HG03432 (cell line): ENCODE measurements around the gene PRR5L.
"Not testable (repeated sequence)": the region's sequence is repeated elsewhere in the genome, so short reads cannot be mapped to it uniquely, and the experiment has no call there.

Experiments used
- ATAC-seq: cut with Tn5 transposase; IDR thresholded peaks from one replicate; pipeline ENCODE4 v1.9.1; 2021; ENCODE audit warnings: mild to moderate bottlenecking, moderate library complexity; ENCODE audit not compliant: unreplicated experiment

Gene PRR5L

DNA sequence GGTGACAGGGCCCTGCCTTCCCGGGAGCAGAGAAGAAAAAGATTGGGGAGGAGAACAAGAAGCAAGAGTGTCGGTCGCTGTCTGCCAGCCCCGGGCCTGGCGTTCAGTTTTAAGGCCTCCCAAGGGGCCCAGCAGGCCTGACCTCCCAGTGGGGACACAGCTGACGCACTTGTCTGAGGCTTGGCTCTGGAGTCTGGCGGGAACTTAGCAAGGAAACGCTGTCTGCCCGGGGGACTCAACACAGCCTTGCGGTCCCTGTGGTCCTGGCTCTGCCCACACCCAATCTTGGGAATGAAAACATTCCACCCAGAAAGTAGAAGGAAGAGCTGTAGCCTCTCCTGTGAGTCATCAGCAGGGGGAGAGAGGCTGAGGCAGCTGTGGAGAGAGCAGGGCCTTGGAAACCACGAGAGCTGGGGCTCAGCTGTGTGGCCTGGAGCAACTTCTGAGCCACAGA lies 159.6 kb downstream of the PRR5L start:
- no peak for ATAC-seq

DNA sequence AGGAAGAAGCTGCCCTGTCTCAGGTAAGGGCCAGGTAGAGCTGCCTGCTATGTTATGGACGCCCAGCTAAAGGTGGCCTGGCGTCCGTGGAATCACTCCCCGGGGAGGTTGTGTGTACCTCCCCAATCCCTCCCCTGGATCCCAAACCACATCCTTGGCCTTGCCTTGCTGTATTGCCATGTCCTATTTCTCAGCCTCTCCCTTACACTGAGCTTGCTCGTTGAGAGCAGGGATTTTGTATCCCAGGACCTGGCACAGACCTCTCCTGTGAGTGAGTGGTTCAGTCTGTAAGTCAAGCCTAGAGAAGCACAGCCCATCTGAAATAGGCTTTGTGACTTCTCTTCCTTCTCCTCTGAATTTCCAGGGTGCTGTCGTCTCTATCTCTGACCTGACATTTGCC lies 160.1 kb downstream of the PRR5L start:
- no peak for ATAC-seq

DNA sequence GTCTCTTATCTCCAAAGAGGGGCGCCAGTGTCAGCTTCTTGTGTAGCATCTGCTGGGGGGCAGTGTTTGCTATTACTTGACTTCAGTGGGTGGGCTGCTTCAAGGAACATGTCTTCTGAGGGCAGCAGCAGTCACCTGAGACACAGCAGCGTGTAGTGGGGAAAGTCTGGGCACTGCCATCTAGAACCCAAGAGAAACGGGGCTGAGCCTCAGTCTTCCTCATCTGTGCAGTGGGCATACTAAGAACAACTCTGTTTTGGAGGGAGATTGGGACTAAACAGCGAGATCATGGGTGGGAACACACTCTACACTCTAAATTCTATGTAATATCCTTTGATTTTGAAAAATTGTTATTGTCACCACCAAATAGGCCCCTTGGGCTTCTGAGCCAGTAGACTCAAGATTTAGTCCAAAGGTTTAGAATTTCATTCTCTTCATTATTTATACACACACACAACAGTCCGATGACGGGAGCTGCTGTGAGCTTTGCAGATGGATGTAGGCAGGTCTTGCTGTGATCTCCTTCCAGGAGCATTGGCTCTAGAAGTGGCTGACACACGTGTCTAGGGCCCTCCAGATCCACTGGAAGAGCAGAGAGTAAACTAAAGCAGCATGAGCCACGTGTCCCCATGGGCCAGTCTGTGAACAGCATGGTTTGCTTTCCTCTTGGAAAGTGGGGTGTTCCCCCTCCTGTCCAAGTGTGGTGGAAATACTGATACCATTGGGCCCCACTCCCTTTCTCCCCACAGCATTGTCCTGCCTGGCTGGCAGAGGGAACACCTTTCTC lies 162.2 kb downstream of the PRR5L start:
- no peak for ATAC-seq

DNA sequence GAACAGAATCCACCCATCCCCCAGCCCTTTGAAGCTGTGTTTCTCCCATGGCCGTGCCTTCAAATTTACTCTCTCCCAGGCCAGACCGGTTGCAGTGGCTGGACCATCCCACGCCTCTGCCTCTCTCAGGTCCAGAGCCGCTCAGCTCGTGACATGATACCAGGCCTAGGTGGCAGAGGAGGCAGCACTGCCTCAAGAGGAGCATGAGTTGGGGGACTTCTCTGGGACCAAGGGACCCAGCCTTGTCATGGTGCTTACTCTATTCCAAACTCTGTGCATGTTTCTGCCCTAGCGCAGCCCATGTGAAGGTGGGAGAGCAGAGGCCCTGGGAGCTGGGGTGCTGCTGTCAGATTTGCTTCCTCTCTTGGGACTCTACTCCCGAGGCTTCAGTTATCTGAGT lies 163.0 kb downstream of the PRR5L start:
- ATAC-seq: no peak

DNA sequence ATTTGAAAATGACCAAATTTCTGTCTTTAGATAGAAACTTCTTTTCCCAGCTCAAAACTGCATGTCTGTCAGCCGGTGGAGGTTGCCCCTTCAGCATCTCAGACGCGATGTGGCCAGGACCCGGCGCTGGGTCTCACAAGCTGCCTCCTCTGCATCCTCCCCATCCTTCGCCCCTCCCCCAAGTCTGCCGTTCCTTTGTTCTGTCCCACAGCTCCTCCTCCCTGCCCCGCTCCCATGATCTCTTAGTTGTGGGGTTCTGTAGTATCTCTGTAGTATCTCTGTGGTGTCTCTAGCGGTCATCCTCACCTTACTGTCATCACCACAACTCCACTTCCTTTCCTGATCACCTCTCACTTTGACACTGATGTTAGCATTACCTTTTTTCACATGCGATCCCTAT lies 164.1 kb downstream of the PRR5L start:
- ATAC-seq: no peak

DNA sequence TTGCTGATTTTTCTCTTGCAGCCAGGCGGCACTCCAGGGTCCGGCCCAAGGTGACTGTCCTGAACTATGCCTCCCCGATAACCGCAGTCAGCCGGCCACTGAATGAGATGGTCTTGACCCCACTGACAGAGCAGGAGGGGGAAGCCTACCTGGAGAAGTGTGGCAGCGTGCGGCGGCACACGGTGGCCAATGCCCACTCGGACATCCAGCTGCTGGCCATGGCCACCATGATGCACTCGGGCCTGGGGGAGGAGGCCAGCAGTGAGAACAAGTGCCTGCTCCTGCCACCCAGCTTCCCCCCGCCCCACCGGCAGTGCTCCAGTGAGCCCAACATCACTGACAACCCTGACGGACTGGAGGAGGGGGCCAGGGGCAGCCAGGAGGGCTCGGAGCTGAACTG lies 166.2 kb downstream of the PRR5L start:
- no peak for ATAC-seq

DNA sequence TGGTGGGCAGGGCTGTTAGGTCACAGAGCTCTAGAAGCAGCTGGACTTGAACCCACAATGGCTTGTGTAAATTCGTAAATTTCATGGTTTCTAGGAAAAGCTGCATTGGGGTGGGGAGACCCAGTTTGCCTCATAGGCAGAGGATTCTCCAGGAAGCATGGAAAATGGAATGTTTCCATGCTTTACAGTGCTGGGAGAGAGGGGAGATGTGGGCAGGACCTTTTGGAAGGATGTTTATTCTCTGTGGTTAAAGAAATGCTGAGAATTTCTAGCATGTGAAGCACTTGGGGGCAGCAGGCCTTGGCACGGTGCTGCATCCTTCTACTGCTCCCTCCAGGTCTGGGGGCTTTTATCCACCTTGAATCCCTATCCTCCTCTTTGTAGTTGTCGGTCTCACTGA lies 167.7 kb downstream of the PRR5L start:
- no peak for ATAC-seq

DNA sequence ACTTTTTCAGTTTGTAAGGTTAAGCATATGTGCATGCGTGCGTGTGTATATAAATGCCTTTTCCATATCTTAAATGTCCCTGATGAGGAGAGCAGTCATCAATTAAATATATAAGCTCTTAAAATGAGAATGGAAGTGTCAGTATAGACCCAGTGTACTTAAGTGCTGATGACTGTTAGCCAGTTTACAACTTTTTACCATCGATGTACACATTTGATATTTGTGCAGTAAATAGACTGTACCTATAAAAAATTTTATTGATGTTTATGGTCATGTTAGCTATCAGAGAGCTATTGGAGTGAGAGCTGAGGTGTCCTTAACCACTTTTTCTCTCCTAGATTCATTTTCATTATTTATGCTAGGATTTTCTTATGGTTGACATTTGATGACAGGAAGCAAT lies 168.6 kb downstream of the PRR5L start:
- ATAC-seq: no peak

DNA sequence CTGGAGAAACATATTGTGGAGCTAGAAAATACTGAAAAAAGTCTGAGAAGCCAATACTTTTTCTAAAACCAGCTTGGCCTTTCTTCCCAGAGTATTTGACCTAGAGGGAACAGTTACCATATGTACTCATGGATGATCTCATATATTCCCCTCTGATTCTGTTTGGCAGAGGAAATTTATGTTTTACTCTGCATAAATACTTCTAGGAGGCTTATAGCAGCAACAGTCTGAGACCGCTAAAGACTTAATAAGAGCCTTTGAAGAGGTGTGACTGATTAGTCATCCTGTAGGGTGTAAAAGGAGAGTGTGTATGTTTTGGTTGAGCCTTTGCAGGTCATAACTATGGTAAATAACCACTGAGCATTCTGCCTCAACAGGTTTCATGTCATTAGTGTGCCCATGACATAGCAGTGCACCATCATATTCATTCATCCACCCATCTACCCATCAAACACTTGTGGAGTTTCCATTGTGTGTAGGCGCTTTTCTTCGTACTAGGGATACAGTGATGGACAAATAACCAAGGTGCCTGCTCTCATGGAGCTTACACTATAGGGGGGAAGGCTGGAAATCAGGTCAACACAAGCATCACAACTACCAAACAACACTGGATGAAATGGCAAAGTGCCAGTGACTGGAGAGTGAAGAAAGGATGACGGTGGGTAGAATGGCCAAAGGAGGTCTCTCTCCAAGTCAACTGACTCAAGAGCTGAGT lies 169.5 kb downstream of the PRR5L start:
- no peak for ATAC-seq

DNA sequence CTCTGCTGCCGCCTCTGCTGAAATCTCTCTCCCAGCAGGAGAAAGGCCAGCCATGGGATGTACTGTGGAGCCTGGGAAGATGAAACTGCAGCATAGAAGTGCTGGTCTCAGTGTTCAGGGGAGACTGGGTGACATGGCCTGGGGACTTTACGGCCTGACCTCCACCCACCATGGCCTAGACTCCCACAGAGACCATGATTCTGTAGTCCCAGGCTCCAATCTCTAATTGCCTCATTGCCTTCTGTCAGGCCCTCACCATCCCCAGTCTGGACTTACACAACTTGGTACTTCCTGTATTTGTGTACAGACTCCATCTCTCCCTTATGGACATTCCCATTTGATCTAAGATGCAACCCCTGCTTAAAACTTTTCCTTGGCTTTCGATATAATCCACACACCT lies 170.9 kb downstream of the PRR5L start:
- ATAC-seq: no peak

DNA sequence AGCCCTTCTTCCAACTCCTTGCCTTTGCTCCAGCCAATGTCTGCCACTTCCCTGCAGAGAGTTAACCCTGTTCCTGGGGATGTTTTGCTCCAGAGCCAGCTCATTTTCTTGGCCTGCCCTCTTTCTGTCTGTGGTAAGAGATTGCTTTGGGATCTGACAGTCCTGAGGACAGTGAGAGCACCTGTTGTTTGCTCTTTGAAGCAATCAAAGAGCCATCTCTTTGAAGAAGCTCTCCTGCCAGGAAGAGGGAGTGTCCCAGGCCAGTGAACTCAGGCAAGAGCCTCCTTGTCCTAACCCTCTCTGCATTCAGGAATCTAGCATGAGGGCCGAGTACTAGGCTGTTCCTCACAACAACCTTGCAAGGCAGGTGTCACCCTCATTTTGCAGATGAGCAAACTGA lies 171.8 kb downstream of the PRR5L start:
- no peak for ATAC-seq

DNA sequence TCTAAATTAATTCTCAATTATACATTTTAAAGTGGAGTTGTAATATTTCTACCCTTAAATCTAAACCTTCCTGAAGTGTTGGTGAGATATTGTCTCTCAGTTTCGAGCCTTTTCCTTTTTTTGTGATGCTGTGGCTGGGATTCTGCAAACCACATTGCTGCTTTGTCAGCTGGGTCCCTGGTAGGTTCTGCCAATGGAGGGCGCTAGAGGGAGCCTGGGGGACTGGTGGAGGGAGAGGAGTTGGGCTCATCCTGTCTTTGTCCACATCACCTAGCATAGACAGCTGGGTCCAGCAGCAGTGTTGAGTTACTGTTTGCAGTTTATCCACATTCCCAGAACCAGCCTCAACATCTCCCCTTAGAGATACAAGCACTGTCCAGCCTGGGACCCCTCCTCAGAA lies 173.0 kb downstream of the PRR5L start:
- no peak for ATAC-seq

DNA sequence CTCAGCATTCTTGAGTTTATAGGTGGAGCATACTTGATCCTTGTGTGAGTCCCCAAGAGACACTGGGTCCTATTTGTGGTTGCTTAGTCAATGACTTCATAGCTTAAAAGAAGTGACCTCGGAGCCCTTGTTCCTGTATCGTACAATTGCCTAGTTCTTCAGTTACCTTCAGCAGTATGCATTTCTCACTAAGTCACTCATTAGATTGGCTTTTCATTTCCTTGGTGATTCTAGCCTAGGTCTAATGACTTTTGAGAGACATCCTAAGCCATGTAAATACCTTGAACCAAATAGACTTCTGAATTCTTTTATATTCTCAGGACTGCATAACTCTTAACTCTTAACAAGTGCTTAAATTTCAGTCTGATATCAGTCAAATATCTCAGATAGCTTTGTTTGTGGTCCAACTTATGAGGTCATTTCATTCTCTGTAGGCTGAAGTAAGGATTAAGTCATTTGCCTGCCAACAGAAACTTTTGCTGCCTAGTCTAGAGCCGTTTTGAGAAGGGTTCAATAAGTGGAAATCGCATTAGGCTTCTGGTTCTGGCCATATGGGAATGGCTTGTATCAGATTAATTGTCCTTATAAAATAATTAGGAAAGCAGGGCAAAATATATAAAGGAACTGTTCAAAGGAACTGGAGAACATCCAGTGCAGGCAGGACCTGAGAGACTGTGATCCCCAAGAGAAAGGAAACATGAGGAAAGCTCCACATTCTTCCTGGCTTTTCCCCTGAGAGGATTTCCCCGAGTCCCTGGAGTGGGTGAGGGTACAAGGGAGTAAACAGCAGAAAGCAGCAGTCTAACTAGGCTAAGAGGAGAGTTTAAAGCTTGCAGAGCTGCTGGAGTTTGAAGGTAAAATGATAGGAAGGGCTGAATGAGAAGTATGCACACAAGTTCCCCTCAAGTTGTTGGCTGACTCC lies 174.1 kb downstream of the PRR5L start:
- no peak for ATAC-seq

DNA sequence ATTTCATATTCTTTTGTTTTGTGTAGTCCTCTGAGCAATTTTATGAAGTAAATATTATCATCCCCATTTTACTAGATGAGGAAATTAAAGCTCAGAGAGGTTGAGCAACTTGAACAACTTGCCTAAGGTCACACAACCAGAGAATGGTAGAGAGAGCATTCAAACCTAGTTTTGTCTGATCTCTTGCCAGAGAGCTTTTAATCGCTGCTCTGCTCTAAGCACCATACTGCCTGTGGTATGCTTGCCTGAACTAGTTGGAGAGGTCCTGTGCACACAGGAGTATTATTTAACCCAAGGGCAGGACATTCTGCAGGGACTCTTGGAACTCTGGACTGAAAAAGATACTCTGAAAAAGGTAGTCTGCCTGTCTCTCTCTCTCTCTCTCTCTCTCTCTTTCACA lies 175.5 kb downstream of the PRR5L start:
- no peak for ATAC-seq

DNA sequence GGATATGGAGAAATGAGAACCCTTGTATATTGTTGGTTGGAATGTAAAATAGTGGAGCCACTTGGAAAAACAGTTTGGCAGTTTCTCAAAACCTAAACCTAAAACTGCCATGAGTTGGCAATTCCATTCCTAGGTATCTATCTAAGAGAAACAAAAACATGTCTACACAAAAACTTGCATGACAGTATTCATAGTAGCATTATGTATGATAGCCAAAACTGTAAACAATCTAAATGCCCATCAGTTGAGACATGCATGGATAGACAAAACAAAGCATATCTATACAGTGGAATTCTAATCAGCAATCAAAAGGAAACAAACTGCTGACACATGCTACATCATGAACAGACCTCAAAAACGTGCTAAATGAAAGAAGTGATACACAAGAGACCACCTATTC lies 179.1 kb downstream of the PRR5L start:
- no peak for ATAC-seq

DNA sequence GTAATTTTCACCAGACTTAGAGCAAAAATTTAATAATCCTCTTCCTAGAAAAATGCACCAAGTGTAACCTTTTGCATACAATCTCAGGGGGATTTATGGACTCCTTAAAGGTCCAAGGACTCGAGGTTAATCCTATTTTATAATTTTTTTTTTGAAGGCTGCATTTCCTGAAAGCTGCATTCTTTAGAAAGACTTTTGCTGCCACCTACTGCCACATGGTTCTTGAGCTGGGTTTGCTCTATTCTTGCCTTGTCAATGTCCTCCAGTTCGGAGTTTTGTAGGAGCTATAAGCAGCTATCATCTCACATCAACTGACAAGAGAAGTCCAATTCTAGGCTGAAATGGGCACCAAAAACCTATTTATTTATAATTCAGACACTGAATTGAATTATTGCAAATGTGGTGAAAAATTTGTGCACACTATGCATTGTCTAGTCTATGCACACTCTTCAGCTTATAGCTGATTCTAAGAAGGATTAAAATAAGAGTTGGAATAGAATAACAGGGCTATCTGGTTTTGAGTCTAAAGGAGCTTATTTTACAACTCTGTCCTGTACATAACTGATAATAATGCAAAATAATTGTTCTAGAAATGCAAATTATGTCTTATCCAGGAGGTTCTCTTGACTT lies 182.7 kb downstream of the PRR5L start:
- ATAC-seq: peak; percentile 50

DNA sequence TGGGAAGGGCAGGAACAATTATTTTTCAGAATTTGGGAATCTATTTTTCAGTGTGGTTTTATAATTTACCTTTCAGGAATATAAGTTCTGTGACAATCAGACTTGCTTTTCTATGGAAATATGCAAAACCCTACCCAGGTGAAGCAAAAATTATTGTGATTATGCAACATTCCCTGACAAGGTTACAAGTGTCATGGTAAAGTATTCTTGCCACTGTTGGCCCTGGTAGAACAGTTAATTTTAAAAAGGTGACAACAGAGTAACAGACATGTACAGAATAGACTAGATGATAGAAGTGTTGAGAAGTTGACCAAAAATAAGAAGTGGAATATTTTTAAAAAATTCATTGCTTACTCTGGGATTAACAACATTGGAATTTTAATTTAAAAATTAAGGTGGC lies 184.7 kb downstream of the PRR5L start:
- no peak for ATAC-seq

DNA sequence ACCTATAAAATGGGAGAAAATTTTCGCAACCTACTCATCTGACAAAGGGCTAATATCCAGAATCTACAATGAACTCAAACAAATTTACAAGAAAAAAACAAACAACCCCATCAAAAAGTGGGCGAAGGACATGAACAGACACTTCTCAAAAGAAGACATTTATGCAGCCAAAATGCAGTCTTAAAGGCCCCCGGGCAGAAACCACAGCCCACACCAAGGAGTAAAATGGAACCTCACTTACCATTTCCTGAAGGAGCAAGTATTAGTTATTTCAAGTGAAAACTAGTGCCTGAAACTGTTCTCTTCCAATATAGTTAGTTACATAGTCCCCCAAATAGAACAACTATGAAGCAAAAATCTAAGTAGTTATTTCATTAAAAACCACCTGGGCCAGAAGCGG lies 187.0 kb downstream of the PRR5L start:
- ATAC-seq: not testable (repeated sequence)

DNA sequence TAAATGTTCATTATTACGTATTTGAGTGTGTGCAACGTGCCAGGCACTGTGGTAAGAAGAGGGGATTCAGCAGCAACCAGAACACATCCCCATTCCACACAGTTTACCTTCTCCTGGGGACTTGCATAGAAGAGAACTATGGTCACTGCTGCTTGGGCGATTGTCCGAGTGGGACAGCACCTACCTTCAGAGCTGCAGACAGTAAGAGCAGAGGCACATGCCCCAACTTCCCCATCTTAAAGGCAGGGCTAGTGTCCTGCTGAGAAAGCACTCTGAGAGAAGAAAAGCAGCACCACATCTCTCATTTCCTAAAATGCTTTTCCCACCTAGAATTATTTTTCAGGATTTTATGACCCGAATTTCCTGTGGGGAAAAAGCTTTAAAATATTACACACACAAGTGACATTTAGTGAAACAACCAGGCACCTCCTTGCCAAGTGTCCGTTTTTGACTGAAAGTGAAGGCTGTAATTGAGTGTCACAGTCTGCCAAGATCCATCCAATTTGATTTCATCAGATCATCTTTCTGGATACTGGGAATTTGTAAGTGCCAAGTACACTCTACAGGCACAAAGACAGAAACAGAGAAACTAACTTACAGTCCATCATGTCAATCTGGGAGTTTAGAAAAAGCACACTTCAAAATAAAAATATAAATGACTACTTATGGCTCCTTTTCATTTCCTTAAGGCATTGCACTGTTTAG lies 189.4 kb downstream of the PRR5L start:
- ATAC-seq: no peak

DNA sequence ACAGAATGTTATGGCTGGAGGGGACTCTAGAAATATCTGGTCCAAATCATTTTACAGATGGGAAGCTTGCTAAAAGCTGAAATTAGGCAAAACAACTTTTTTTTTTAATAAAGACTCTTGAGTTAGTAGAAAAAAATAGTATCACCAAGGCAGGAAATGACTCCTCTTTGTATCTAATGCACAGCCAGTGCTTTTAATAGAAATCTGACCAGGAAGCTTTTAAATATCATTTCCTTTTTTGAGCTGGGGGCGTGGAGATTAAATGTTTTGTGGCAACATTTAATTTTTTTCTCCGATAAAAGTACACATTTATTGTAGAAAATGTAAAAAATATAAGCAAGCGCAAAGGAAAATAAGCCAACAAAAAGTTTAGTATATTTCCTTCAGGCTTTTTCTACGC lies 191.5 kb downstream of the PRR5L start:
- peak; percentile 44 for ATAC-seq
